Panc1 (cell line): Measurements from ENCODE around the gene HSP90AA1. TPM values are rescaled to one million over a fixed set of nuclear protein-coding genes. Genes with fewer than 3 reads are reported as not detected.

ENCODE experiments used
- ATAC-seq: fragments of 200-7000 bp; cut with Tn5 transposase; 2 replicates; pipeline ENCODE4 v1.9.1; 2020; ENCODE audit warnings: mild to moderate bottlenecking, moderate library complexity
- BruUV-seq: library from RNA; stranded (reverse); fragments of 400-500 nt; replicated peaks from 2 replicates; lab custom pipeline; 2021; lab: Mats Ljungman, UMichigan
- CTCF ChIA-PET: fragments of 300-600 bp; sonication (Branson Sonifier 250); formaldehyde crosslinking; loops from one replicate; lab custom pipeline; 2022; ENCODE audit warnings: antibody characterized with exemption; lab: Charles Lee
- POLR2A ChIA-PET: fragments of 300-600 bp; sonication (Branson Sonifier 250); formaldehyde crosslinking; loops from one replicate; lab custom pipeline; 2022; ENCODE audit warnings: antibody characterized with exemption; lab: Charles Lee
- DNase-seq: peaks from one replicate; pipeline ENCODE4 v3.0.0-alpha.2; 2010; ENCODE audit warnings: low read depth, low spot score
- H3K27ac ChIP-seq: 2 replicates; pipeline ENCODE4 v1.5.1; 2011; ENCODE audit warnings: mild to moderate bottlenecking, low read length, inconsistent platforms
- H3K27me3 ChIP-seq: fragments of 200-500 bp; sonication (Bioruptor generic); 2 replicates; pipeline ENCODE4 v1.6.0; 2014; ENCODE audit warnings: low read length, inconsistent platforms; ENCODE audit not compliant: control insufficient read depth, insufficient read depth
- H3K36me3 ChIP-seq: fragments of 200-500 bp; sonication (Bioruptor generic); 2 replicates; pipeline ENCODE4 v1.5.1; 2014; ENCODE audit warnings: inconsistent platforms, mild to moderate bottlenecking, low read length, moderate library complexity; ENCODE audit not compliant: control insufficient read depth, insufficient read depth
- H3K4me1 ChIP-seq: 2 replicates; pipeline ENCODE4 v1.5.1; 2011; ENCODE audit warnings: inconsistent platforms, mild to moderate bottlenecking, low read length, moderate library complexity; ENCODE audit not compliant: control insufficient read depth, insufficient read depth
- H3K4me3 ChIP-seq, 2 experiments: 2 replicates each; pipeline ENCODE4 v1.5.1; 2011 to 2012; ENCODE audit warnings: low read depth in 2 of 2, low read length in 2 of 2, mild to moderate bottlenecking in 2 of 2, inconsistent platforms in 1 of 2, moderate library complexity in 1 of 2
- H3K9me3 ChIP-seq: fragments of 200-500 bp; sonication (Bioruptor generic); 2 replicates; pipeline ENCODE4 v1.5.1; 2014; ENCODE audit warnings: low read depth, mild to moderate bottlenecking, inconsistent platforms, low read length, moderate library complexity; ENCODE audit not compliant: control insufficient read depth, insufficient read depth
- POLR2AphosphoS5 ChIP-seq: IDR thresholded peaks from 2 replicates; pipeline ENCODE4 v1.6.1; 2012; ENCODE audit warnings: mild to moderate bottlenecking, low read depth, low read length, moderate library complexity
- SIN3A ChIP-seq: IDR thresholded peaks from 2 replicates; pipeline ENCODE4 v1.6.1; 2012; ENCODE audit warnings: low read depth, mild to moderate bottlenecking, low read length, moderate library complexity, borderline replicate concordance; ENCODE audit not compliant: insufficient read depth
- TCF7L2 ChIP-seq: IDR thresholded peaks from 2 replicates; pipeline ENCODE4 v1.6.1; 2011; ENCODE audit warnings: mild to moderate bottlenecking, low read depth, low read length, inconsistent platforms
- in situ Hi-C: cut with HindIII; loops from 2 replicates; pipeline ENCODE4 v1.10.0; 2016; ENCODE audit warnings: low sequenced_read_pairs, low pct_unique_long_range_greater_than_20kb
- intact Hi-C: fragments of 100-400 bp; cut with micrococcal nuclease; formaldehyde crosslinking; loops from one replicate; pipeline ENCODE4 v1.10.0; 2022; ENCODE audit not compliant: unreplicated experiment
- total RNA-seq: library from RNA; stranded (reverse); gene quantifications from one replicate; pipeline ENCODE4 v1.2.1, GENCODE V29; 2021; ENCODE audit not compliant: unreplicated experiment
- TF ChIP-seq, protein P1 (sequence below): fragments of 450-650 bp; IDR thresholded peaks from 2 replicates; pipeline ENCODE4 v1.5.1; 2017; ENCODE audit warnings: mild to moderate bottlenecking
- TF ChIP-seq, protein P2 (sequence below), 2 experiments: IDR thresholded peaks; 2 replicates each; pipeline ENCODE4 v1.6.1; 2011 to 2012; ENCODE audit warnings: low read depth in 2 of 2, control low read depth in 1 of 2, low read length in 1 of 2, mild to moderate bottlenecking in 1 of 2, moderate library complexity in 1 of 2; ENCODE audit not compliant: insufficient read depth in 1 of 2

The HSP90AA1 gene
- total RNA-seq, 1 experiment from 2014 or later = 383 TPM

DNA sequence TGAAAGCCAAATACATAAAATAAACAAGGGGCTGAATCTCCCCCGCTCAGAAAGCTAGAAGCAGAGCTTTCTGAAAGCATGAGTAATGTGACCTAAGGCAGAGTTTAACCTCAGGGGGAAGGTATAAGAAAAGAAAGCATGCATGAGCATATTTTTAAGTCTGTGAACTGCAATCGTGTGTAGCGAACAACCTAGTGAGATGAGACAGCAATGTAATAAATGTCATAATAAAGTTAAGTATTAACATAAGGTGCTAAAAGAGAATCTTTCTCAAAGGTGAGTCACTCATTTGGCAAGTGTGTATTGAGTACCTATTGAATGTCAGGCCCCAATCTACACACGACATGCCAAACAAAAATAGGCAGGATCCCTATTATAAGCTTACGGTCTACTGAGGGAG is 38.7 kb upstream of the HSP90AA1 start:
- H3K4me1 ChIP-seq = peaks cover 7% of the 10 kb centered on the region
- no peak overlapping the region for H3K27ac ChIP-seq
- no peaks in the 10 kb centered on the region; the same call in 1 of the 2 replicates for H3K36me3 ChIP-seq
- no peaks in the 10 kb centered on the region for H3K27me3 ChIP-seq
- no peak overlapping the region for H3K4me3 ChIP-seq
- no TSS peak for BruUV-seq
- in situ Hi-C loops (no loop called here), intact Hi-C loops (no loop called here)
- CTCF ChIA-PET = interaction anchor here (0.7 kb wide), 1 partner anchor 62 kb away, joined by 4 read pairs; no protein-coding TSS in a partner anchor
- DNase-seq (no peak), ATAC-seq (peak; percentile 63)
- POLR2A ChIA-PET = no interaction called here
- no peaks in the 10 kb centered on the region for H3K9me3 ChIP-seq
- TF ChIP-seq, protein P1, sequence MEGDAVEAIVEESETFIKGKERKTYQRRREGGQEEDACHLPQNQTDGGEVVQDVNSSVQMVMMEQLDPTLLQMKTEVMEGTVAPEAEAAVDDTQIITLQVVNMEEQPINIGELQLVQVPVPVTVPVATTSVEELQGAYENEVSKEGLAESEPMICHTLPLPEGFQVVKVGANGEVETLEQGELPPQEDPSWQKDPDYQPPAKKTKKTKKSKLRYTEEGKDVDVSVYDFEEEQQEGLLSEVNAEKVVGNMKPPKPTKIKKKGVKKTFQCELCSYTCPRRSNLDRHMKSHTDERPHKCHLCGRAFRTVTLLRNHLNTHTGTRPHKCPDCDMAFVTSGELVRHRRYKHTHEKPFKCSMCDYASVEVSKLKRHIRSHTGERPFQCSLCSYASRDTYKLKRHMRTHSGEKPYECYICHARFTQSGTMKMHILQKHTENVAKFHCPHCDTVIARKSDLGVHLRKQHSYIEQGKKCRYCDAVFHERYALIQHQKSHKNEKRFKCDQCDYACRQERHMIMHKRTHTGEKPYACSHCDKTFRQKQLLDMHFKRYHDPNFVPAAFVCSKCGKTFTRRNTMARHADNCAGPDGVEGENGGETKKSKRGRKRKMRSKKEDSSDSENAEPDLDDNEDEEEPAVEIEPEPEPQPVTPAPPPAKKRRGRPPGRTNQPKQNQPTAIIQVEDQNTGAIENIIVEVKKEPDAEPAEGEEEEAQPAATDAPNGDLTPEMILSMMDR = no peak
- TF ChIP-seq POLR2AphosphoS5 (no peak), SIN3A (no peak), TCF7L2 (no peak)
- TF ChIP-seq, protein P2, sequence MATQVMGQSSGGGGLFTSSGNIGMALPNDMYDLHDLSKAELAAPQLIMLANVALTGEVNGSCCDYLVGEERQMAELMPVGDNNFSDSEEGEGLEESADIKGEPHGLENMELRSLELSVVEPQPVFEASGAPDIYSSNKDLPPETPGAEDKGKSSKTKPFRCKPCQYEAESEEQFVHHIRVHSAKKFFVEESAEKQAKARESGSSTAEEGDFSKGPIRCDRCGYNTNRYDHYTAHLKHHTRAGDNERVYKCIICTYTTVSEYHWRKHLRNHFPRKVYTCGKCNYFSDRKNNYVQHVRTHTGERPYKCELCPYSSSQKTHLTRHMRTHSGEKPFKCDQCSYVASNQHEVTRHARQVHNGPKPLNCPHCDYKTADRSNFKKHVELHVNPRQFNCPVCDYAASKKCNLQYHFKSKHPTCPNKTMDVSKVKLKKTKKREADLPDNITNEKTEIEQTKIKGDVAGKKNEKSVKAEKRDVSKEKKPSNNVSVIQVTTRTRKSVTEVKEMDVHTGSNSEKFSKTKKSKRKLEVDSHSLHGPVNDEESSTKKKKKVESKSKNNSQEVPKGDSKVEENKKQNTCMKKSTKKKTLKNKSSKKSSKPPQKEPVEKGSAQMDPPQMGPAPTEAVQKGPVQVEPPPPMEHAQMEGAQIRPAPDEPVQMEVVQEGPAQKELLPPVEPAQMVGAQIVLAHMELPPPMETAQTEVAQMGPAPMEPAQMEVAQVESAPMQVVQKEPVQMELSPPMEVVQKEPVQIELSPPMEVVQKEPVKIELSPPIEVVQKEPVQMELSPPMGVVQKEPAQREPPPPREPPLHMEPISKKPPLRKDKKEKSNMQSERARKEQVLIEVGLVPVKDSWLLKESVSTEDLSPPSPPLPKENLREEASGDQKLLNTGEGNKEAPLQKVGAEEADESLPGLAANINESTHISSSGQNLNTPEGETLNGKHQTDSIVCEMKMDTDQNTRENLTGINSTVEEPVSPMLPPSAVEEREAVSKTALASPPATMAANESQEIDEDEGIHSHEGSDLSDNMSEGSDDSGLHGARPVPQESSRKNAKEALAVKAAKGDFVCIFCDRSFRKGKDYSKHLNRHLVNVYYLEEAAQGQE (IDR thresholded peaks at IDR 0.05; ENCODE audit: insufficient read depth in 1 of 2, low read depth in 2 of 2, low read length in 1 of 2) = no peak

DNA sequence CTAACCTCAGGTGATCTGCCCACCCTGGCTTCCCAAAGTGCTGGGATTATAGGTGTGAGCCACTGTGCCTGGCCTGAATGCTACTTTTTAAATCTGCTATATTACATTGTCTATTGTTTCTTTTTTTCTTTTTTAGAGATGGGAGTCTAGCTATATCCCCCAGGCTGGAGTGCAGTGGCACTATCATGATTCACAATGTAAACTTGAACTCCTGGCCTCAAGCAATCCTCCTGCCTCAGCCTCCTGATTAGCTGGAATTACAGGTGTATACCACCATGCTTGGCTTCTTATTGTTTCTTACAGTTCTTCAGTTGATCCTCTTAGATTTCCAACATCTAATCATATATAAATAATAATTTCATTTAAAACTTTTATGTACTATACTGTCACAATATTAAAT is 37.6 kb upstream of the HSP90AA1 start:
- ChIA-PET CTCF (no interaction called here), POLR2A (interaction anchor here (0.6 kb wide), 1 partner anchor 31 kb away, joined by 4 read pairs; no protein-coding TSS in a partner anchor)
- TF ChIP-seq SIN3A (no peak), POLR2AphosphoS5 (no peak), TCF7L2 (no peak)
- TF ChIP-seq, protein P2 (IDR thresholded peaks at IDR 0.05; ENCODE audit: insufficient read depth in 1 of 2, low read depth in 2 of 2, low read length in 1 of 2) = no peak
- TF ChIP-seq, protein P1 = no peak
- Histone ChIP-seq H3K4me1 (peaks cover 7% of the 10 kb centered on the region), H3K4me3 (no peak overlapping the region), H3K27me3 (no peaks in the 10 kb centered on the region), H3K9me3 (no peaks in the 10 kb centered on the region), H3K36me3 (no peaks in the 10 kb centered on the region; the same call in 1 of the 2 replicates), H3K27ac (no peak overlapping the region)
- in situ Hi-C loops = no loop called here
- intact Hi-C loops = no loop called here
- DNase-seq (no peak), ATAC-seq (no peak)
- no TSS peak for BruUV-seq
